GDM1 (cell line): ENCODE results near the gene AIF1L.

Experiments
- DNase-seq: peaks from one replicate; lab custom pipeline; 2025; lab: John Stamatoyannopoulos, UW

The AIF1L gene

GRCh38 chr9:131096269-131097125 lies at the start of gene AIF1L:
TSS of gene AIF1L (plus strand) at chr9:131096531. CDS start at chr9:131096630, 99 bp downstream.
- DNase-seq: no peak

GRCh38 chr9:131046581-131047202 lies 49.6 kb upstream of the AIF1L start:
- DNase-seq: peak; percentile 56

- DNase-seq: no peak
Observed at GRCh38 chr9:131048332-131048731, 48.0 kb upstream of the AIF1L start.

GRCh38 chr9:131048820-131049219 lies 47.5 kb upstream of the AIF1L start:
- no peak for DNase-seq

GRCh38 chr9:131049829-131050715 lies 46.3 kb upstream of the AIF1L start:
- DNase-seq: no peak

GRCh38 chr9:131050831-131051230 lies 45.5 kb upstream of the AIF1L start:
- DNase-seq: no peak

- no peak for DNase-seq
Observed at GRCh38 chr9:131051592-131052517, 44.5 kb upstream of the AIF1L start.

- no peak for DNase-seq
Observed at GRCh38 chr9:131053896-131054295, 42.4 kb upstream of the AIF1L start.

- DNase-seq: no peak
Observed at GRCh38 chr9:131056781-131057506, 39.4 kb upstream of the AIF1L start.

GRCh38 chr9:131060900-131061630 lies 35.3 kb upstream of the AIF1L start:
- DNase-seq: no peak

- DNase-seq: no peak
Observed at GRCh38 chr9:131062969-131063368, 33.4 kb upstream of the AIF1L start.

GRCh38 chr9:131065599-131065998 lies 30.7 kb upstream of the AIF1L start:
- no peak for DNase-seq

GRCh38 chr9:131067625-131068024 lies 28.7 kb upstream of the AIF1L start:
- DNase-seq: no peak

GRCh38 chr9:131068076-131068816 lies 28.1 kb upstream of the AIF1L start:
- DNase-seq: no peak

GRCh38 chr9:131069699-131070098 lies 26.6 kb upstream of the AIF1L start:
- DNase-seq: no peak

GRCh38 chr9:131072107-131072870 lies 24.0 kb upstream of the AIF1L start:
- no peak for DNase-seq

GRCh38 chr9:131072871-131073237 lies 23.5 kb upstream of the AIF1L start:
- no peak for DNase-seq

GRCh38 chr9:131076347-131077195 lies 19.8 kb upstream of the AIF1L start:
- DNase-seq: no peak
